DOHH2 (cell line): ENCODE measurements around the gene GPR152.

Experiments used
- H3F3A ChIP-seq: fragments of 200-600 bp; sonication (generic), shearing (Covaris generic); 2 replicates; pipeline ENCODE4 v1.6.0; 2016; ENCODE audit warnings: antibody characterized with exemption, mild to moderate bottlenecking; ENCODE audit not compliant: control insufficient read depth, insufficient read depth
- H3K27ac ChIP-seq: fragments of 200-600 bp; sonication (generic); 2 replicates; pipeline ENCODE4 v1.5.1; 2014; ENCODE audit warnings: low read depth, mild to moderate bottlenecking, low read length, moderate library complexity
- H3K27me3 ChIP-seq: fragments of 200-600 bp; sonication (generic); 2 replicates; pipeline ENCODE4 v1.6.1; 2014; ENCODE audit warnings: mild to moderate bottlenecking, low read length, mixed read lengths; ENCODE audit not compliant: control insufficient read depth
- H3K36me3 ChIP-seq: fragments of 200-600 bp; sonication (generic); 2 replicates; pipeline ENCODE4 v1.6.1; 2014; ENCODE audit warnings: mild to moderate bottlenecking, low read length, moderate library complexity, mixed read lengths; ENCODE audit not compliant: control insufficient read depth
- H3K4me1 ChIP-seq: fragments of 200-600 bp; sonication (generic); 2 replicates; pipeline ENCODE4 v1.6.1; 2014; ENCODE audit warnings: mild to moderate bottlenecking, low read length, mixed read lengths; ENCODE audit not compliant: control insufficient read depth
- H3K4me2 ChIP-seq: fragments of 200-600 bp; sonication (generic); 2 replicates; pipeline ENCODE4 v1.6.0; 2014; ENCODE audit warnings: mild to moderate bottlenecking, low read length, moderate library complexity
- H3K4me3 ChIP-seq: fragments of 200-600 bp; sonication (generic); 2 replicates; pipeline ENCODE4 v1.5.1; 2014; ENCODE audit warnings: mild to moderate bottlenecking, low read length, mixed read lengths
- H3K79me2 ChIP-seq: fragments of 200-600 bp; sonication (generic); 2 replicates; pipeline ENCODE4 v1.6.1; 2014; ENCODE audit warnings: mild to moderate bottlenecking, low read length, mixed read lengths; ENCODE audit not compliant: control insufficient read depth
- H3K9me2 ChIP-seq: fragments of 200-600 bp; sonication (generic); replicated peaks from 2 replicates; pipeline ENCODE4 v1.6.1; 2014; ENCODE audit warnings: mild to moderate bottlenecking, low read length, mixed read lengths; ENCODE audit not compliant: control insufficient read depth
- H3K9me3 ChIP-seq: fragments of 200-600 bp; sonication (generic); 2 replicates; pipeline ENCODE4 v1.6.1; 2014; ENCODE audit warnings: antibody characterized with exemption, low read length, mixed read lengths; ENCODE audit not compliant: control insufficient read depth, insufficient read depth
- H4K20me1 ChIP-seq: fragments of 200-600 bp; sonication (generic); 2 replicates; pipeline ENCODE4 v1.6.0; 2014; ENCODE audit warnings: low read depth, mild to moderate bottlenecking, antibody characterized with exemption, low read length, moderate library complexity; ENCODE audit not compliant: control insufficient read depth, insufficient read depth
- EZH2phosphoT487 ChIP-seq: fragments of 200-600 bp; sonication (generic); IDR thresholded peaks from 2 replicates; pipeline ENCODE4 v1.6.1; 2017; ENCODE audit warnings: borderline replicate concordance, mild to moderate bottlenecking, antibody characterized with exemption, low read length, moderate library complexity, mixed read lengths
- TF ChIP-seq, protein P1 (sequence below): fragments of 200-600 bp; sonication (generic); IDR thresholded peaks from one replicate; pipeline ENCODE4 v1.5.1; 2014; ENCODE audit warnings: antibody characterized with exemption, mild to moderate bottlenecking, low read depth, low read length; ENCODE audit not compliant: poor library complexity, severe bottlenecking

GPR152 gene

DNA sequence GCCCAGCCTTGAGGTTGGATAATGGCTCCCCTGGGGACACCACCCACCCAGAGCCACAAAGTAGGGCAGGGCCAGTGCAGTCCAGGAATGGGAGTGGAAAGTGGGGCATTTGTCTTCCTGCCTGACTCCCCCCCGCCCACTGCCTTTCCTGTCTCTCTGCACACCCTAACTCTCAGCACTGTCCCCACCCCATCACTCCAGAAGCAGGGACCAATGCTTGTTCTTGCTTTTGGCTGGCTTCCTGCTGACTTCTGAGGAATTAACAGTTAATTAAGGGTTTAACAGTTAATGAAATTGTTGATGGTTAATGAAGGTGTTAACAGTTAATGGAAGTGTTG lies 47.9 kb upstream of the GPR152 start:
- Histone ChIP-seq H3K27ac (no peak overlapping the region), H3F3A (no peaks in the 10 kb centered on the region), H3K4me2 (no peak overlapping the region), H3K9me3 (no peaks in the 10 kb centered on the region), H3K4me3 (no peak overlapping the region), H3K36me3 (peaks cover 59% of the 10 kb centered on the region), H3K9me2 (no peaks in the 10 kb centered on the region), H3K27me3 (no peaks in the 10 kb centered on the region), H3K4me1 (peaks cover 10% of the 10 kb centered on the region), H3K79me2 (peaks cover 26% of the 10 kb centered on the region), H4K20me1 (peaks cover 6% of the 10 kb centered on the region; the same call in 1 of the 2 replicates)
- TF ChIP-seq, protein P1, sequence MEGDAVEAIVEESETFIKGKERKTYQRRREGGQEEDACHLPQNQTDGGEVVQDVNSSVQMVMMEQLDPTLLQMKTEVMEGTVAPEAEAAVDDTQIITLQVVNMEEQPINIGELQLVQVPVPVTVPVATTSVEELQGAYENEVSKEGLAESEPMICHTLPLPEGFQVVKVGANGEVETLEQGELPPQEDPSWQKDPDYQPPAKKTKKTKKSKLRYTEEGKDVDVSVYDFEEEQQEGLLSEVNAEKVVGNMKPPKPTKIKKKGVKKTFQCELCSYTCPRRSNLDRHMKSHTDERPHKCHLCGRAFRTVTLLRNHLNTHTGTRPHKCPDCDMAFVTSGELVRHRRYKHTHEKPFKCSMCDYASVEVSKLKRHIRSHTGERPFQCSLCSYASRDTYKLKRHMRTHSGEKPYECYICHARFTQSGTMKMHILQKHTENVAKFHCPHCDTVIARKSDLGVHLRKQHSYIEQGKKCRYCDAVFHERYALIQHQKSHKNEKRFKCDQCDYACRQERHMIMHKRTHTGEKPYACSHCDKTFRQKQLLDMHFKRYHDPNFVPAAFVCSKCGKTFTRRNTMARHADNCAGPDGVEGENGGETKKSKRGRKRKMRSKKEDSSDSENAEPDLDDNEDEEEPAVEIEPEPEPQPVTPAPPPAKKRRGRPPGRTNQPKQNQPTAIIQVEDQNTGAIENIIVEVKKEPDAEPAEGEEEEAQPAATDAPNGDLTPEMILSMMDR, result no peak
- no peak for TF ChIP-seq EZH2phosphoT487

DNA sequence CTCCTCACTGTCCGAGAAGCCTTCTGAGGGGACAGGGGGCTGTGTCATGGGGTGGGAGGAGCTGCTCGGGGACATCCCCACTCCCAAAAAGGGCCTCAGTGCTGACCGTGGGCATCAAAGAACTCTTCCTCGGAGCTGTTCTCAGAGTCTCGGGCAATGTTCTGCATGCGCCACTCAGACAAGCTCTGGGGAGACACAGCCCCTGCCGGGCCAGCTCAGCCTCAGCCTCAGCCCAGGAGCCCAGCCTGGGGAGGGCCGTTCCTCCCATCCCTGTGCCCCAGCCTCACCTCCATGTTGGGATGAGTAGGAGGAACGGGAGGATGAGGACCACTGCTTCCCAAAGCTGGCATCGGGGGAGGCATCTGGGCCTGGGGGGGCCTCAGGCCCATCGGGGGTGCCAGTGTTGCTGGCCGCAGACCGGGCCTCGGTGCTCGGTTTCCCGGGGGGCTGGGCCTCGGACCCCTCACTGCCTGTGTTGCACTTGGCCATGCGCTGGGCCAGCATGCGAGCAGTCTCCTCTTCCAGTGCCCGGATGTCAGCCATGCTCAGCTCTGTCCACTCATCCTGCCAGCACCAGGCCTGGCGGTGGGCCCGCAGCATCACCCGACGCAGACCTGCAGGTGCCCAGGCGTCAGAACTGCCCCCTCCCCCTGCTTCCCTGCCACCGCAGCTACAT lies 47.4 kb upstream of the GPR152 start:
- Histone ChIP-seq H3K4me3 (no peak overlapping the region), H3K4me1 (peaks cover 8% of the 10 kb centered on the region), H3K79me2 (peaks cover 23% of the 10 kb centered on the region), H3K9me3 (no peaks in the 10 kb centered on the region), H4K20me1 (peaks cover 6% of the 10 kb centered on the region; the same call in 1 of the 2 replicates), H3K27me3 (no peaks in the 10 kb centered on the region), H3F3A (no peaks in the 10 kb centered on the region), H3K27ac (no peak overlapping the region), H3K9me2 (no peaks in the 10 kb centered on the region), H3K36me3 (peaks cover 64% of the 10 kb centered on the region), H3K4me2 (no peak overlapping the region)
- no peak for TF ChIP-seq EZH2phosphoT487
- TF ChIP-seq, protein P1, result no peak

DNA sequence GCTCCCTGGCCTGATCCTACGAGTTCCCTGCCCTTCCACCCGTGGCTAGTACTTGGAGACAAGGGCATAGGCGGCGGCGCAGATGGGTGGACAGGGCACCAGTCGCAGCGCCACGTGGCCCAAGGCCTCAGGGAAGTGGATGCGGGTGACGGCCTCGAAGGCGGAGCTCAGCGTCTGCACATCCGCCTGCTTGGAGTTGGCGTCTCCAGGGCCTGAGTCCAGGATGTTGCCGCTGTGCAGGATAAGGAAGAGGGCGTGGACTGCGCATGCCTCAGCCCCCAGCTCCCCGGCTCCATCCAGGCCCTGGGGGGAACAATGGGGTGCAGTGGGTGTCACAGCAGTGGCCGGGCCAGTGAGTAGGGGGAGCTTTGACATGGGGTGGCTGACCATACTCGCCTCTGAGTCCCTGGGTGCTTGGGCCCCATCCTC lies 46.0 kb upstream of the GPR152 start:
- no peaks in the 10 kb centered on the region for H3F3A ChIP-seq
- no peak overlapping the region for H3K4me2 ChIP-seq
- peaks cover 2% of the 10 kb centered on the region; the same call in 1 of the 2 replicates for H4K20me1 ChIP-seq
- H3K4me1 ChIP-seq, result peaks cover 3% of the 10 kb centered on the region
- H3K9me2 ChIP-seq, result no peaks in the 10 kb centered on the region
- no peaks in the 10 kb centered on the region for H3K27me3 ChIP-seq
- H3K9me3 ChIP-seq, result no peaks in the 10 kb centered on the region
- no peak overlapping the region for H3K4me3 ChIP-seq
- H3K79me2 ChIP-seq, result peaks cover 9% of the 10 kb centered on the region
- H3K36me3 ChIP-seq, result peaks cover 70% of the 10 kb centered on the region
- TF ChIP-seq, protein P1, result no peak
- TF ChIP-seq EZH2phosphoT487, result no peak
- H3K27ac ChIP-seq, result no peak overlapping the region
